T-helper 9 cell (primary cell): ENCODE data around the gene PKN1.
A peak's percentile ranks its signal among the peaks of the same experiment; 100 is the strongest.

Experiments
- DNase-seq: peaks from one replicate; pipeline ENCODE4 v3.0.0-alpha.2; 2020

Gene PKN1

DNA sequence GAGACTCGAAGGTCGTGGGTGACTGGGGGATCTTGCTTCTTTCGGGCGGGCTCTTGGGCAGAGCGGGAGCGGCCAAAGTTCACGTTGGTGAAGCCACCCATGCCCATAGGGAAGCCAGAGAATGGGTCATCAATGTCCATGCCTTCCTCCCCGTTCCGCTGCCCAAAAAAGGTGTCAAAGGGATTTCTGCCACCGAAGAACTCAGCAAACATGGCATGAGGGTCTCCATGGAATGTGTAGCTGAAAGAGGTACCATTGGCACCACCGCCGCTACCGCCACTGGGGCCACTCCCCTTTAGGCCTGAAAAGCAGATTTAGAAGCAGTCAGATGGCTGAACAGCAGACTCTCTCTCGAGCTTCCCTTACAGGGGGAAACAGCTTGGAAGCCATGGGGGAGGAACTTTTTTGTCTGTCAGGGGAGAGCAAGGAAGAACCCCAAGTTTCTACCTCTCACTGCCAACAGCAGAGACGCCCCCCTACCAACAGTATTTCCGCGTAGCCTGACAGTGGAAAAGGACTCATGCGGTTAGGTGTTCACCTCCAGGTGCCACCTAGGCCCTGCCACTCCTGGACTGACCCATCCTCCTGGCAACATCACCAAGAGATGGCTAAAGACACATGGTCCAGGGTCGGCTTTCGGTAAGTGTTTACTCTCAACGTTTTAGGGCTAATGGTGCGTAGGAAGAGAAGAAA lies 83.8 kb downstream of the PKN1 start:
- DNase-seq: no peak

DNA sequence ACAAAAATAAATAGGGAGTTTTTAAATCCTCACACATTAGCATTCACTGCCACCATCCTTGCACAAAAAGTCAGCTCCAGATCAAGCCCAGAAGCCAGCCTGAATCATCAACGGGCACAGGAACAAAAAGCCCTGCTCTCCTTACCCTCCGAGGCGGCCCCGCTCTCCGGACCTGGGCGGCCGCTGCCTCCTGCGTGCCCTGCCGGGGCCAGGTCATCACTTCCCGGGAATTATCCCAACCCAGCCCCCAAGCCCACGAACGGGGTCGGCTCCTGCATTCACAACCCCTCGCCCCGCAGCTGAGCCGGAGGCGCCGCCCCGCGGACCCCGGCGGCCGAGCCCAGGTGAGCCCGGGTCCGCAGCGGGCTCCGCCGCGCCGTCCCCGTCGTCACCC lies 84.3 kb downstream of the PKN1 start:
- DNase-seq: no peak

DNA sequence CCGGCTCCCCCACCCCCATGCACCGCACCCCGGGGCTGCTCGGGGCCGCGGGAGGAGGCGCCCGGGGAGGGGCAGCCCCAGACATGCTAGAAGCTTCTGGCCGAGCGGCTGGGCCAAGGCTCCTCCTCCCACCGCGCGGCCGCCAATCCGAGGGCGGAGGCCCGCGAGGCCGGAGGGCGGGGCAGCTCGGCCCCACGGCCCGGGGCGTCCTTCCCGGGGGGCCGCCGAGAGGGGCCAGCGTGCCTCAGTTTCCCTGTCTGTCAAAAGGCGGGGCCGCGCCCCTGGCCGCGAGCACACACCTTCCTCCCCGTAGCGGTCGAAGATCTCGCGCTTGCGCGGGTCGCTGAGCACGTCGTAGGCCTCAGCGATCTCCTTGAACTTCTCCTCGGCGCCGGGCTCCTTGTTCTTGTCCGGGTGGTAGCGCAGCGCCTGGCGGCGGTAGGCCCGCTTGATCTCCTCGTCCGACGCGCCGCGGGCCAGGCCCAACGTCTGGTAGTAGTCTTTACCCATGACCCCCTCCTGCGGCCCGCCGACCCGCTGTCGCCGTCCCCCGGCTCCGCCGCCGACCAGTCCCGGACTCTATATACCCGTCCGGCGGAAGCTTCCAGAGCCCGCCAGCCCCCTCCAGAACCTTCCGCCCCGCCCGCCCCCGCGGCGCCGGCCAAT lies 84.9 kb downstream of the PKN1 start, which contains the start of gene DNAJB1:
Gene DNAJB1 (minus strand): TSS at position 558 of the 666 bp plus-strand sequence. CDS start 48 bp downstream, at position 510.
- DNase-seq: peak; percentile 40

DNA sequence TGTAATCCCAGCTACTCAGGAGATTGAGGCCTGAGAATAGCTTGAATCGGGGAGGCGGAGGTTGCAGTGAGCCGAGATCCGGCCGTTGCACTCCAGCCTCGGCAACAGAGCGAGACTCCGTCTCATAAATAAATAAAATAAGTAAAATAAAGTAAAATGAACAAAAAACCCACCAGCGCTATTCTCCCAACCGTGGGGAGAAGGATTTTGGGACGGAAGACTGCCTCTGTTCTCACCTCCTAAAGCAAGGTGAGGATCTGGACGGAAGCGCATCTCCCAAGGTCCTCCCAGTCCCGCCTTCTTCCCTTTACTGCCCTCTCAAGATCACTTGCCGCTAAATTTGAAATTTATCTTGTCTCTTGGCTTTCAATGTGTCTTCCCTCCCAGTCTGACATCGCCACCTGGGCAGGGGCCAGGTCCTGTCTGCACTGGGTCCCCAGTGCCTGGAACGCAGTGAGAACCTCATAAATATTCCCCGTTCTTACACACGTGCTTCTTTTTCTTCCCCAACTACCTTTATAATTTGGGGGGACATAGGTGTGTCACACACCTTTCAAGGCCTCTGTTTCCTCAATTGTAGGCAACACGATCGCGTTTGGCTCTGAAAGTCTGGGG lies 86.2 kb downstream of the PKN1 start:
- no peak for DNase-seq

DNA sequence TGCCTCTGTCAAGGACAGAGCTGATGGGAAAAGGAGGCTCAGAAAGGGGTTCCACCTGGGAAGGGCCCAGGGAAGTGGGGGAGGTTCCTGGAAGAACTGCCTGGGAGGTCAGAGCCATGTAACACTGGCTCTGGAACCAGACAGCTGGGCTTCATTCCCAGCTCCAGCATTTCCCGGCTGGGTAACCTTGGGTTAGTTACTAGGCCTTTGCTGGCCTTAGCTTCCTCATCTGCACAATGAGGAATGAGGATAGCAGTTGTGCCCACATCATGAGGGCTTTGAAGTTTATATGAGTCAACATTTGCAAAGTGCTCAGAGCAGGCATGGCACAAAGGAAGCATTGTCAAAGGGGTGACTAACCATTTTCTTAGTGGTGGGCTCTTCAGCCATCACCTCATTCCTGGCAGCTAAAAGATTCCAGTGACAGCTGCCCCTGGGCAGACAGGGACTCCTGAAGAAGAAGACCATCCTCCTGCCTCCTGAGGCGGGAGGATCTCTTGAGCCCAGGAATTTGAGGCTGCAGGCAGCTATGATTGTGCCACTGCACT lies 86.8 kb downstream of the PKN1 start:
- no peak for DNase-seq

DNA sequence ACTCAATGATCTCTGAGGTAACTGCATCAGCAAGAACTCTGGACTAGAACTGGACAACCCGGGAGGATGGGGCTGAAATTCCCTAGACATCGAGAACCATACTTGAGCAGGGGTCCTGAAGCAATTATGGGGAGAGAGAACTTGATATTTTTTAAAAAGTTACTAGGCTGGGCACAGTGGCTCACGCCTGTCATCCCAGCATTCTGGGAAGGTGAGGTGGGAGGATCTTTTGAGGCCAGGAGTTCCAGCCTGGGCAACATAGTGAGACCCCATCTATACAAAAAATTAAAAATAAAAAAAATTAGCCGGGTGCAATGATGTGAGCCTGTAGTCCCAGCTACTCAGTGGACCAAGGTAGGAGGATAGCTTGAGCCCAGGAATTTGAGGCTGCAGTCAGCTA lies 87.4 kb downstream of the PKN1 start:
- no peak for DNase-seq
